ENCODE data around the gene TMEM214. TPM values are rescaled to one million over a fixed set of nuclear protein-coding genes. Genes with fewer than 3 reads are reported as not detected.

Gene TMEM214
- total and polyA plus RNA-seq, 12 donors: 24.7 to 53.4 (median 29.4) TPM

GRCh38 chr2:26986576-26986975 lies 46.2 kb upstream of the TMEM214 start:
- no peak for DNase-seq
- no peak overlapping the region for H3K27ac ChIP-seq
- intact Hi-C loops (cut with DNase I): no loop called here
- H3K4me3 ChIP-seq: no peak overlapping the region
- 88 to 90% methylated on average over 5 of the region's 5 CpGs for WGBS, 2 donors
- H3K36me3 ChIP-seq: no peaks in the 10 kb centered on the region
- no peaks in the 10 kb centered on the region for H3K27me3 ChIP-seq
- peaks cover 0 to 15% (median 13%) of the 10 kb centered on the region in 9 donors for H3K4me1 ChIP-seq
- no peaks in the 10 kb centered on the region for H3K9me3 ChIP-seq
- no peak for ATAC-seq
- TF ChIP-seq, protein P1, sequence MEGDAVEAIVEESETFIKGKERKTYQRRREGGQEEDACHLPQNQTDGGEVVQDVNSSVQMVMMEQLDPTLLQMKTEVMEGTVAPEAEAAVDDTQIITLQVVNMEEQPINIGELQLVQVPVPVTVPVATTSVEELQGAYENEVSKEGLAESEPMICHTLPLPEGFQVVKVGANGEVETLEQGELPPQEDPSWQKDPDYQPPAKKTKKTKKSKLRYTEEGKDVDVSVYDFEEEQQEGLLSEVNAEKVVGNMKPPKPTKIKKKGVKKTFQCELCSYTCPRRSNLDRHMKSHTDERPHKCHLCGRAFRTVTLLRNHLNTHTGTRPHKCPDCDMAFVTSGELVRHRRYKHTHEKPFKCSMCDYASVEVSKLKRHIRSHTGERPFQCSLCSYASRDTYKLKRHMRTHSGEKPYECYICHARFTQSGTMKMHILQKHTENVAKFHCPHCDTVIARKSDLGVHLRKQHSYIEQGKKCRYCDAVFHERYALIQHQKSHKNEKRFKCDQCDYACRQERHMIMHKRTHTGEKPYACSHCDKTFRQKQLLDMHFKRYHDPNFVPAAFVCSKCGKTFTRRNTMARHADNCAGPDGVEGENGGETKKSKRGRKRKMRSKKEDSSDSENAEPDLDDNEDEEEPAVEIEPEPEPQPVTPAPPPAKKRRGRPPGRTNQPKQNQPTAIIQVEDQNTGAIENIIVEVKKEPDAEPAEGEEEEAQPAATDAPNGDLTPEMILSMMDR (IDR thresholded peaks at IDR 0.05): no peak

- no peaks in the 10 kb centered on the region for H3K9me3 ChIP-seq
- TF ChIP-seq, protein P1 (IDR thresholded peaks at IDR 0.05): no peak
- H3K27me3 ChIP-seq: no peaks in the 10 kb centered on the region
- no peak overlapping the region for H3K4me3 ChIP-seq
- ATAC-seq (no peak), DNase-seq (no peak)
- WGBS, 2 donors: 74 to 77% methylated on average over 4 of the region's 4 CpGs
- H3K36me3 ChIP-seq: no peaks in the 10 kb centered on the region
- H3K27ac ChIP-seq: no peak overlapping the region
- peaks cover 0 to 4% (median 0%) of the 10 kb centered on the region in 9 donors for H3K4me1 ChIP-seq
- intact Hi-C loops (cut with DNase I): no loop called here
Measured at GRCh38 chr2:26988058-26988860, 44.5 kb upstream of the TMEM214 start.

GRCh38 chr2:26989156-26989555 lies 43.6 kb upstream of the TMEM214 start:
- Histone ChIP-seq H3K27ac (no peak overlapping the region), H3K4me3 (no peak overlapping the region), H3K9me3 (no peaks in the 10 kb centered on the region), H3K4me1 (peaks cover 0 to 4% (median 0%) of the 10 kb centered on the region in 9 donors), H3K36me3 (no peaks in the 10 kb centered on the region), H3K27me3 (no peaks in the 10 kb centered on the region)
- intact Hi-C loops (cut with DNase I): no loop called here
- TF ChIP-seq, protein P1 (IDR thresholded peaks at IDR 0.05): no peak
- 85 to 88% methylated on average over 8 of the region's 8 CpGs for WGBS, 2 donors
- DNase-seq (no peak), ATAC-seq (no peak)

GRCh38 chr2:26991717-26992116 lies 41.0 kb upstream of the TMEM214 start:
- Histone ChIP-seq H3K4me3 (no peak overlapping the region), H3K27ac (no peak overlapping the region), H3K36me3 (peaks cover 0 to 3% (median 0%) of the 10 kb centered on the region in 9 donors), H3K9me3 (no peaks in the 10 kb centered on the region), H3K27me3 (no peaks in the 10 kb centered on the region), H3K4me1 (peaks cover 0 to 4% (median 0%) of the 10 kb centered on the region in 9 donors)
- no peak for ATAC-seq
- no peak for DNase-seq
- intact Hi-C loops (cut with DNase I): no loop called here
- TF ChIP-seq, protein P1 (IDR thresholded peaks at IDR 0.05): no peak
- WGBS, 2 donors: 81 to 86% methylated on average over 5 of the region's 5 CpGs
